Activated CD8-positive, alpha-beta memory T cell treated with anti-CD3 and anti-CD28 coated beads for 48 hours (primary cell): Measurements from ENCODE around the gene ALDH9A1.

Experiments used
- DNase-seq, 3 experiments: peaks; one replicate each; pipeline ENCODE4 v3.0.0-alpha.2; 2020; ENCODE audit warnings: low read depth in 2 of 3, low spot score in 2 of 3

The ALDH9A1 gene

DNA sequence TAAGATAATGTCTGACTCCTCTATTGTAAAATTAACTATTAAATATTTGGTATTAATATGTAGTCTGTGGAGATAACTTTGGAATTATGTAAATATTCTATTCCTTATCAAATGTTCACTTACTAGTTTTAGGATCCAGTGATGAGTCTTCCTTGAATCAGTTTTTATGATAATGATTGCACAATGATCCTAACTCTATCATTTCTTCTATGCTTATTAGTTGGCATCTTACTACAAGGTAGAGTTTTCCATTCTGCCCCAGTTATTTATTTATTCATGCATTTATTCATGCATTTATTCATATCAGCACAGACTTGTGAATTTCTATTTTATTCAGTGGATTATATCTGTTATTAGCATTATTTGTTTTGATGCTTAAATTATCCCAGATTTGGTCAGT, 74.7 kb downstream of the ALDH9A1 start:
- DNase-seq = no peak

DNA sequence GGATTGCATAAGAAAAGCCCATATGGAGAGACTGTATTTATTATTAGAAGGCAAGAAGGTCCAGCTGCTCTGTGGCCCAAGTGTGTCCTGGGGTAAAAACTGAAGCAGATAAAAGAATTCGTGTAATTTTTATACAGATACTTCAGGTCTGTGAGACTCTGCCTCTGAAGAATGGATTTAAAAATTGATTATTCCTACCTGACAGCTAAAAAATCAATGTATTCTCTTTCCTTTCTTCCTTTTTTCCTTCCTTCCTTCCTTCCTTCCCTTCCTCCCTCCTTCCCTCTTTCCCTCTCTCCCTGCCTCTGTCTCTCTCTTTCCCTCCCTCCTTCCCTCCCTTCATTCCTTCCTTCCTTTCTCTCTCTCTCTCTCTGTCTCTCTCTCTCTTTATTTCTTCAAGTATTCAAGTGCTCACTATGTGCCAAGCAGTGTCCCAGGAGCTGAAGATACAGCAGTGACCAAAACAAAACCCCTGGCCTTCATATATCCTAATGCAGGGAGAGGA, 78.7 kb downstream of the ALDH9A1 start:
- DNase-seq = no peak

DNA sequence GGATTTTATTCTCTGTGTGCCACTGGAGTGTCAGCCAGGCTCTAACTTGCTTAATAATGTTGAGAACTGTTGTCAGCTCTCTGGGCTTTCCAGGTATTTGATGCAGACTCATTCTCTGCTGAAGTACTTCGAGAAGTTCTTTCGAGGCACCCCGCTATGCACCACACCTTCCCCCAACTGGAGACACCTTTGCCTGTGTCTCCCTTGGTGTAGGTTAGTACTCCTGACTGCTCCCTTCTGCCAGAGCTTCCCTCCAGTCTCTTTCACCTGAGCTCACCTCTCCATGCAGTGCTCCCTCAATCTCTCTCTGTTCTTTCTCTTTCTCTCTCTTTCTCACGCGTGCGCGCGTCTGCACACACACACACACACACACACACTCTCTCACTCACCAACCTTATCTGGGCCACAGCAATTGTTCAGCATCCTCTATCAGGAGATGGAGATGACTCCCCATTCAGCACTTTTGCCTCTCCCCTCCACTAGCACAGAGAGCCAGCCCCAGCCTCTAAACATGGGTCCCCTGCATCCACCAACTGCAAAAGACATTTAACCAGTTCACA, 81.3 kb downstream of the ALDH9A1 start:
- no peak for DNase-seq

DNA sequence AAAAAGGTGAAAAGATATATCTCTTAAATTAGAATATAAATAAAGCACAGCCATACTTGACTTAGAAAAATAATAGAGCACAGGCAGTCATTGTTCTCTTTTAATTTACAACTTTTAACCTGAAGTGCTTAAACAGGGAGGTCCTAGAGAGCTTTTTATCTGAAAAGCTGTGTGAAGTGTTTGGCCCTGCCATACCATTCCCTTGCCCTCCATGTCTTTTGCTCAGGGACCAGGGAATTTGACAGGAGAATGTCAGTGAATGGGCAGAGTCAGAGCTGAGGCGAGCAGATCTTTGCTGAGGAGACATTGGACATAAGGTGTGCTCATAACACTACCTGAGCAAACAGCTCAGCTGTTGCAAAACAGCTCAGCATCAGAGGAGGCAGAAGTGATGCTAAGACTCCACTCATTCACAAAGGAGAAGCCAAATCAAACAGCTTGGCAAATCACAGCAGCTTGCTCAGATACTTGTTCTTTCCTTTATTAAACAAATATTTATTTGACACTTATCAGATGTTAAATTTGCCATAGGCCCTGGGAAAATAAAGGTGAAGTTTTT, 82.2 kb downstream of the ALDH9A1 start:
- DNase-seq = no peak
